Sciatic nerve (tissue), 2 donors: ENCODE results near the gene NAP1L1. TPM values are rescaled to one million over a fixed set of nuclear protein-coding genes. Genes with fewer than 3 reads are reported as not detected.

ENCODE experiments used
- ATAC-seq: fragments of 200-7000 bp; cut with Tn5 transposase; one replicate; pipeline ENCODE4 v1.9.1; 2020; ENCODE audit warnings: mild to moderate bottlenecking, moderate library complexity
- DNase-seq: peaks from one replicate; pipeline ENCODE4 v3.0.0-alpha.2; 2020; ENCODE audit warnings: low spot score
- intact Hi-C: fragments of 100-400 bp; cut with DNase I; formaldehyde crosslinking; loops from one replicate; pipeline ENCODE4 v1.14.2; 2022
- total RNA-seq: library from RNA; stranded (reverse); fragmentation: NEBNext Ultra II Directional; extraction: Animal tissue kit (Norgen Biotek cat#: 25700); gene quantifications from one replicate; pipeline ENCODE4 v1.2.1, GENCODE V29; 2021
- donor health status: DM: no; HTN: no; CAD: no.
- donor health status: DM: no; HTN: no; CAD: no.

NAP1L1 gene
- total RNA-seq, 1 donor from 2014 or later = 425 TPM

DNA sequence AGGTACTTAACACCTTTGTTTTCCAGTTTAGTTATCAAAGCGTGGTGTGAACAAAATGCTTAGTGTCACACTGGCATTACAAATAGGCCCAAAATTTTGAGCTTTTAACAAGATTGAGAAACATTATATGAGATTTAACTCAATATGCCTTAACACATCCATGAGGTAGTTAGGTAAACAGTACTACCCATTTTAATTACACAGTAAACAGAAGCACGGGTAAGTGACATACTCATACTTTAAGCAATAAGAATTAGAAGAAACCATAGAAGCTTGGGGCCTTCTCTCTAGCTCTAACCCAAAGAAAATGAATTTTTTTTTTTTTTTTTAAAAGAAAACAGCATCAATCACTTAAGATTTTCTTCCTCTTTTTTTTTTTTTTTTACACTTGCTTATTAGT is 37.4 kb downstream of the NAP1L1 start:
- intact Hi-C loops = no loop called here
- no peak for ATAC-seq
- no peak for DNase-seq

DNA sequence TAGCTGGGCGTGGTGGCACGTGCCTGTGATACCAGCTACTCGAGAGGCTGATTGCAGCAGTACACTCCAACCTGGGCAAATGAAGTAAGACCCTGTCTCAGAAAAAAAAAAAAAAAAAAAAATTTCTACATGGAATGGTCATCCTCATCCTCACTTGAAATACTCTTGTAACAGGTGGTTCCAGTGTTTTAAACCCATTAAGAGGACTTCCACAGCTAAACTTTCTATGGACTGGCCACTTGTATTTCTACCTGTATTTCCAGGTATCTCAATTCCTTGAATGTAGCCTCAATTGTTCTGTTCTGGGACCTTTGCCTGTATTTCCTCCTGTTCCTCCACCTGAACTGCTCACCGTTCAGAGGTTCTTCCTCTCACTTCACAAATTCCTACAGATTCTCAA is 41.1 kb downstream of the NAP1L1 start:
- DNase-seq = no peak
- ATAC-seq = no peak
- intact Hi-C loops = no loop called here

DNA sequence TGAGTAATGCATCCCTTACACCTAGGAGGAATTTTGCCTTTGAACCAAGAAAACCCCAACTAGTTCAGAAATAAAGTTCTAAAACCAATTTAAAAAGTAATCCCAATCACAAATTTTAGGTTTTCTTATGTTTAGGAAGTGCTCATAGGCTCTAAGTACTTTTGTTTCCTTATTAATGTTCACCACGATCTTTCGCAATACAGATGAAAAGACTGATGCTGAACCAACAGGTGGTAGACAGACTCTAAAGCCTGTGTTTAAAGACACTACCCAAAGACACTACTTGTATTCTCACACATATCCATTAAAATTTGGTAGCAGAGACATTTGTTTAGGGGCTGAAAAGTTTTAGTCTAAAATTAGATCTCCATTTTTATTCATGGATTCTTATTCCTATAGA is 42.3 kb downstream of the NAP1L1 start:
- DNase-seq = no peak
- intact Hi-C loops = no loop called here

DNA sequence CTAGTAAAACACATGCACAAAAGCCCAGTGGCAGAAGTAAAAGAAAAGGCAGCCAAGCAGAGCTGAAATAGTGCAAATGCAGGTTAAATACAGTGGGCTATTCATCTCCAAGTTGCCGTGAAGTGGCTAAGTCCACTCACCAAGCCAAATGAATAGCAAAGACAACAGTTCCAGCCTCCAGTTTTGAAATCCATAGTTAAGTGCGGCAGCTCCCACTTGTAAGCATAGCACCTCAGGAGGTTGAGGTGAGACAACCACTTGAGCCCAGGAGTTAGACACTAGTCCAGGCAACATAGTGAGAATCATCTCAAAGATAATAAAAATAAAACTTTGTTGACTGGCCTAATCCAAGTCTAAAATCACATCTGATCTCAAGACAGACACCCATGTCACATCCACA is 43.1 kb downstream of the NAP1L1 start:
- intact Hi-C loops = no loop called here
- no peak for DNase-seq
- no peak for ATAC-seq

More for the DNA sequence above, 42.3 kb downstream of the NAP1L1 start:
- ATAC-seq = no peak

DNA sequence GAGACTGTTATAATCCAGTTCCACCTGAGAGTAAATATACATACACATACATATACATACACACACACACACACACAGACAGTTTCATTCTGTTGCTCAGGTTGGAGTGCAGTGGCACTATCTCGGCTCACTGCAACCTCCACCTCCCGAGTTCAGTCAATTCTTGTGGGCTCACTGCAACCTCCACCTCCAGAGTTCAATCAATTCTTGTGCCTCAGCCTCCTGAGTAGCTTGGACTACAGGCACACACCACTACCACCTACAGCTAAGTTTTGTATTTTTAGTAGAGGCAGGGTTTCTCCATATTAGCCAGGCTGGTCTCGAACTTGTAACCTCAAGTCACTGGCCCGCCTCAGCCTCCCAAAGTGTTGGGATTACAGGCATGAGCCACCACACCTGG is 44.0 kb downstream of the NAP1L1 start:
- DNase-seq (no peak), ATAC-seq (no peak)
- intact Hi-C loops = no loop called here

DNA sequence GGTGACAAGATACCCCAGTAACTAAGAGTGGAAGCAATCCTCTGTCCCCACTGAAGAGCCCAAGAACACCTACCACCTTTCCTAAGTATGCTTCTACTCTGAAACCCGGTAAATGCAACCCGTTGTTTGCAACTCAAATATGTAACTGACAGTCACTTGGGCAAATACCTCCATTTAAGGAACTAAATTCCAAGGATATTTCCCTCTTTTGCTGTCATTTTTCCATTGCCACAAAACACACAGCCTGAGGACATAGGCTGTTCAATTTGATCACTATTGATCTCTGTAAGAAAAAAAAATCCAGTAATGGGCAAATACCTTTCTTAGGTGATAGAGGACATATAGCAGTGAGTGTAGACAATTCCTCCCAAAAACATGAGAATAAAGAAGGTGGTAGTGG is 46.3 kb downstream of the NAP1L1 start:
- no peak for ATAC-seq
- intact Hi-C loops = loop anchor here (10.0 kb wide), 1 partner anchor 513 kb away; no protein-coding TSS in a partner anchor
- no peak for DNase-seq

DNA sequence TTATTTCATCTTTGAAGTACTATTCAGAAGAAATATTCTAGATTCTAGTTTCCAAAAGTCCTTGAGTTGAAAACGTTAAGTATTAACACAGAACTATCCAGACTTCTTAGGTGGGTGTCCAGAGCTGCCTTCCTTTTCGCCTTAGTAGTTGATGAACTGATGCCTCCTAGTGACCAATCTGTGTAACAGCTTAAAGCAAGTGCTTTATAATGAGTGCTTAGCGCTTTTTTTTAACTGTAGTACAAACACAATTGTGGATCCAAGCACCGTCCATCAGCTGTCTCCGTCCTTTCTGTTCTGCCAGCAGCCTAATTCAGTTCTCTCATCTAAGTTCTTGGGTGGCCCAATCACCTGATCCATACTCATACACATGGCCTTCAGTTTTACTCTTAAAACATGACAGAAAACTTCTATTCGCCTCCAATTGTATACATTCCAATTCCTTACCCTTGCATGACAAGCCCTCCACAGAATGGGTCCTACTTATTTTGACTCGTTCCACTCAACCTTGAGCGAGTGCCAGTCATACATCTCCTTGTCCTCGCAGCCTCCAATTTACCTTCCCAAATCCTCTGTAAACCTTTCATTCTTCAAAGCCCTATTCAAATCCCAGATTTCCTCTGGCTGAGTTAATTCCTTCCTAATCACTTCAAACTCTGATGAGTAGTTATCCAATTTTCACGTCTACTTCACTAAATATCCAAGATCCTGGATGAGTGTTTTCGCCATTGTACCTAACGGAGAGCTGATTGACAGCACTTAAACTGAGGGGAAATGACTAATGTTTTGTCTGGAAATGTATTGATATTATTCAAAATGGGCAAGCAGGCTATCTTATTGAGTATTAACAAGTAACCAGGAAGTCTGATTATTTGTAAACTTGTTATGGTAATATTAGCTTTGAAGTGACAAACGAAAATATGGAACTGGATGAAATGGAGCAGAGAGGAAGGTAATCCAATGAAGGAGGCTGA is 47.1 kb downstream of the NAP1L1 start:
- peak; percentile 82 for ATAC-seq
- intact Hi-C loops = loop anchor here (10.0 kb wide), 1 partner anchor 513 kb away; no protein-coding TSS in a partner anchor
- no peak for DNase-seq

DNA sequence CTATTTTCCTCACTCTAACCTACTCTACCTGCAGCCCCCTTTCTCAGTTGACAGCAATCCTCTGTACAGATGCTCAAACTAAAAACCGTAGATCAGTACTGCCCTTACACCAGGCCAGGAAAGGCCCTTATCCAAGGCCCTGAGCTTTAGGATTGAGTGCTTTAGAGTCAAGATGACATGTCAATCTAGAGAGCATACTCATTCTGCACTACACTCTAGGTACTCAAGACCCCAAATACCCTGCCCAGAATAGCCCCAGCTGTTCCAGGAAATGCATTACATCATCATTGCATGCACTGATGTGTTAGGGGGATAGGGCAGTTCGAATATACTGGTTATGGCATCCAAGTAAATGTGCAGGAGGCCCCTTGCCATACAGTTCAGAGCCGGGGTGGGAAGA is 49.4 kb downstream of the NAP1L1 start:
- ATAC-seq = no peak
- no peak for DNase-seq
- intact Hi-C loops = loop anchor here (10.0 kb wide), 1 partner anchor 510 kb away; no protein-coding TSS in a partner anchor

DNA sequence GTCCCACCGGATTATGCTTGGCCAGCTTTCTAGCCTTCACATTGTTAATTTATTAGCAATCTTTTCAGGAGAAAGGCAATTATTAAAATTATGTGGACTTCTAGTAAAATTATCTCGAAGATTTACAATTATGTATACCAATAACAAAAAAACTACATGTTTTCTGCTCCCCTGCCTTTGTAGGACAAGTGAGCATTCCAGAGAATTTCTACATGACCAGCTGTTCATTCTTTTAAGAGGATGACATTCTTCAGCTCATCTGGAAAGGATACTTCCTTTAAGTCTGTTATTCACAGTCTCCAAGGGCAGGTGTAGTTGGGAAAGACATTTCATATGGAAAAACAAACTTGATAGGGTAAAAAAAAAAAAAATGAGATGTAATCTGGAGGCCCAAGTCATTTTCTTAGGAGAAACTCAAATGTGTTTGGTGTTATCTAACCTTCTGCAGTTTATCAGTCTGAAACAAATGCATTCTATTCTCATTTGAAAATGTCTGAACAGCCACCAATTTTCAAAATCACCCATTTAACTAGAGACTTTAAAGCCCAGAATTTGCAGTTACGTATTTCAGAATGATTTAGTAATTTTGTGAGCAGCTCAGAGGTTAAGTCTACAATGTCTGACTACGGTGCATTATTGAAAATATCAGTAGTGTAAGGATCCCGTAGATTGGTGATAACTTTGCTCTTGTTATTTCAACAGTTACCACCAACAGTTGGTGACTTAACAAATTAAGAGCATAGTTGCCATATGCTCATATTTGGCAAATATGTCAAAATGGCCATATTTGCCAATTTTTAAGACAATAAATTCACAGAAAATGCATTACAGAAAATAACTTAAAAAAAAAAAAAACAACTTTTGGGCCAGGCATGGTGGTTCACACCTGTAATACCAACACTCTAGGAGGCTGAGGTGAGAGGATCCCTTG is 51.1 kb downstream of the NAP1L1 start:
- ATAC-seq (no peak), DNase-seq (no peak)
- intact Hi-C loops = loop anchor here (10.0 kb wide), 1 partner anchor 509 kb away; no protein-coding TSS in a partner anchor

DNA sequence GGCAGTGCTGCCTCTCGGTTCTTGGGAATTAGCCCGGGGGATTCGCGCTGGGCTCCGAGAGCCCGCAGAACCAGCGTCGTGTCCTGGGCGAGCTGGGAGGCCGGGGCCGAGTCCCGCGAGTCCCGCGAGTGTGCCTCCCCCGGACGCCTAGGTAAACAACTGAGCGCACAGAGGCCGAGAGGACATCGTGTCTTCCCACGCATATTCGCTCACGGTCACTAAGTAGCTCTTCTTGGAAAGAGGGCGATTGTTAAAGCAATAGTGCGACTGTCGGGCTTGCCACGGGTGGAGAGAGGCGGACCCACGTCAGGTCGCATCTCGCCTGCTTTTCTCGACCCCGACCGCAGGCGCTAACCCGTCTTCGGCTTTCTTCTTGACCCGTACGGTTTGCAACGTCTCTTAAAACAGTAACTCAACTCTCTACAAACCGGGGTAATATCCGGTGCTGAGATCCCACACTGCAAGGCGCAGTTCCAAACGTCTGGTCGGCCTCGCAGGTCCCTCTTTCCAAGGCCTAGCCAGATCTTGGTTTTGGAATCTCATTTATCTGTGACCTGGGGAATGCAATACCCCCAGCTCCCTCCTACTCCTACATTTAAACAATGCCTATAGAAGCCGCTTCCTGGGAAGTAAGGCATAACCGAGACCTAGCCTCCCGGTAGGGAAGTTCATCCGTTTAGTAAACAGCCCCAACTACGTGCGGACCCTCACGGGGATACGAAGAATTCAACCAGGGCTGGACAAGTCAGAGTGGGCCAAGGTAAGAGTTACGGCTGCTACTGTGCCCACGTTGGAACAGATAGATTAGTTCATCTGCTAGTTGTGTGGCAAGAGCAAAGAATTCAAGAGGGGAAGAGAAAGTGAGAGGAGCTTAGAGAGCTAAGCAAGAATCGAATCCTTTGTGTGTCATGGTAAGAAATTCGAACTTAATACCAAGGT is 52.2 kb downstream of the NAP1L1 start:
- DNase-seq (peak; percentile 70), ATAC-seq (peak; percentile 60)
- intact Hi-C loops = loop anchor here (10.0 kb wide), 1 partner anchor 508 kb away; no protein-coding TSS in a partner anchor

DNA sequence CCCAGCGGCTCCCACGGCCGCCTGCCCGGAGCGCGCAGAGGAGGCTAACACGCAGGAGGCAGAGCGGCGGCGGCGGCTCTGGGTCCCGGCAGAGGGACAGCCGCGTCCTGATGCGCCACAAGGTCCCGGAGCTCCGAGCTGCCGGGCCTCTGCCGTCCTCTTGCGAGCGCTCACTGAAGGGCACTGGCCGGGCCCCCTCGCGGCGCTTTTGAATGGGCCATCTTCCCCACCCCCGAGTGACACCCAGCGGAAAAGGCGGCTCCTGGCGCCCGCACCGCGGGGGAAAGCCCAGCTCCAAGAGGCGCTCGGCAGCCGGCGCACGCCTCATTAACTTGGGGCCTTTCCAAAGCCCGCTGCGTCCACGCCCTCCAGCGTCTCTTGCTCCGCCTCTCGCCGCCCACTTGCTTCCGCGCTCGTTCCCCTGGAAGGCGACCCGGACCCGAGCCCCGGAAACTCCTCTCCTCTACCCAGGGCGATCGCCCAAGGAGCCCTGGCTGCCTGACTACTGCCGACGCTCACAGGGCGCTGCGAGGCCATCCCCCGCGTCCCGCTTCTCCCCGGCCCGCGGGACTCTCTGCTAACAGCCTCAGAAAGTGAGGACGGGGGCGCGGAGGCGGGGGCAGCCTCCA is 53.0 kb downstream of the NAP1L1 start, which contains the start of gene PHLDA1:
Gene PHLDA1 (minus strand): TSS at position 363 of the 629 bp plus-strand sequence.
- DNase-seq (peak; percentile 97), ATAC-seq (peak; percentile 94)
- intact Hi-C loops = loop anchor here (10.0 kb wide), 1 partner anchor 507 kb away; no protein-coding TSS in a partner anchor

DNA sequence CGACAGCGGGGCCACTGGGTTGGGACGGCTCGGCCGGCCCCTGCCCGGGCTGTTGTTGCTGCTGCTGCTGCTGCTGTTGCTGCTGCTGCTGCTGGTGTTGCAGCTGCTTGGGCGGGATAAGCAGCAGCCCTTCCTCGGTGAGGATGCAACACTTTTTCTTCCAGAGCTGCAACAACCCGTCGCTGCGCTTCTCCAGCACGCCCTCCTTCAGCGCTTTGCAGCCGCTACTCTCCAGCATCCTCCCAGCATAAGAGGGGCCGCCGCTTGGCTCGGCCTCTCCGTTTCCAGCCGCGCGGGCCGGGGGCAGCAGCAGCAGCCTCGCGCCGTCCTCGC is 53.4 kb downstream of the NAP1L1 start:
- ATAC-seq (no peak), DNase-seq (no peak)
- intact Hi-C loops = loop anchor here (10.0 kb wide), 1 partner anchor 506 kb away; no protein-coding TSS in a partner anchor

DNA sequence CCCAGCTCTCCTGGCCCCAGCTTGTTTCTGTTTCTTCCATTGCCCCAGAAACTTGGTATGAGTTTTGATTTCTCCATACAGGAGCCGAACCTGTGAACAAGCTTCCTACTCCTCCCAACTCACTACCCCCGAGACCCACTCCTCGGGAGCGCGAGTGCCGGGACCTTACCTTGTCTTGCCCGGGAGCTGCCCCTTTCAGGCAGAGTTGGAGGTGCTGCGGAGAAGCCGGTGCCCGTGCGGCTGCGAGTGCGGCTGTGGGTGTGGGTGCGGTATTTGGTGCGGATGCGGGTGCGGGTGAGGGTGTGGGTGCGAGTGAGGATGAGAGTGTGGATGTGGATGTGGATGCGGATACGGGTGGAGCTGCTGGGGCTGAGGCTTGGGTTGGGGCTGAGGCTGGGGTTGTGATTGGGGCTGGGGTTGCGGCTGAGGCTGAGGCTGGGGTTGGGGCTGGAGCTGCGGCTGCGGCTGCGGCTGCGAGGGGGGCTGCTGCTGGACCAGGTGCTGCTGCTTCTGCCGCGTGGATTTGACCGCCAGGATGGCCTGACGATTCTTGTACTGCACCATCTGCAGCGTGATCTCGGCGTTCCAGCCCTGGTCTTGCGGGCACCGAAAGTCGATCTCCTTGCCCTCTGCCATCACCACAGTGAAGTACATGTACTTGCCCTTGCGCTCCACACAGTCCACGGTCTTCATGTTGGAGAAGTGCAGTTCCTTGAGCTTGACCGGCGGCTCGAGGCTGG is 54.0 kb downstream of the NAP1L1 start:
- ATAC-seq (peak; percentile 7), DNase-seq (peak; percentile 67)
- intact Hi-C loops = loop anchor here (10.0 kb wide), 1 partner anchor 506 kb away; no protein-coding TSS in a partner anchor

DNA sequence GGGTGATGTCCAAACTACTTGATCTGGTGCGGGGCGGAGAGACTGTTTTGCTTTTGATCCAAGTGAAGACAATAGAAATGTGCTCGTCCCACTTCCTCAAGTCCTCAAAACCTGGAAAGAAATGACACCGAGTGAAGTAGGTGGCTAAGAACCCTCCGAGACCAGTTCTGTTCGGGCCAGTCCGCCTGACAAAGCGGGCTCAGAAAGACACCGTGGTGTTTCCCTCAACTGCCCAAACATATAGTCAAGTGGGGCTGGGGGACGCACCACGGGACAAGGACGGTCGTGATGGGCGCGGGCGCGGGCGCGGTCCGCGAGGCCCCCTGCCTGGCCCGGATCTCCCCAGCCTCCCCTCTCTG is 54.5 kb downstream of the NAP1L1 start:
- intact Hi-C loops = loop anchor here (10.0 kb wide), 1 partner anchor 505 kb away; no protein-coding TSS in a partner anchor
- ATAC-seq (no peak), DNase-seq (no peak)

DNA sequence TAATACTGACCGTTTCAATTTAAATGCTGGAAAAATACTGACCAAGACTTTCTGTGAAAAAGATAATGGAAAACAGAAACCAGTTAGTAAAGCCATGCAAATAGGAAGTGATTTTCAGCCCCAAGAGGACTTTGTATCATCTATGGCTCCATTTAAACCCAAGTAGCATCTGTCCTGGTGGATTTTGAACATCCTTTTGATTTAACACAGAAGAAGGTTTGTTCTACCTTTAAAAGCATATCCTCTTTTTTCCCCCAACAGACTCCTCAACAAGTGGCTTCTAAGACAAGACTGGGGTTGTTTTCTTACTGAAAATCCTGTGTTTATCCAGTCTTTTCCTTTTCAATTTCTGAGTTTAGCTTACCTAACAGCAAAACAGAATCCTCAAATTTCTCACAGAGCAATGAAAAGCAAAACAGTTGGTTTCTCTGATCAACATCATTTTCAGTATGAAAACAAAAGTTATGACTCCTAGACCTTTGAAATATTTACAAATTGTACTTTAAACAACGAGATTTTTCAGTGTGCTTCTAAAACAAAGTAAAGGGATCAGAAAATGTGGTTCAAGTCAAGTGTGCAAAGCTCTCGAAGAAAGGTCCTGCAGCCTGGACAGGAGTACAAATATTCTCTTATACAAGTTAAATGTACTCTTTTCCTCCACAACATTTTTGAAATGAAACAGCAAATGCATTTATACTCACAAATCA is 55.8 kb downstream of the NAP1L1 start:
- intact Hi-C loops = no loop called here
- DNase-seq = no peak
- ATAC-seq = no peak

DNA sequence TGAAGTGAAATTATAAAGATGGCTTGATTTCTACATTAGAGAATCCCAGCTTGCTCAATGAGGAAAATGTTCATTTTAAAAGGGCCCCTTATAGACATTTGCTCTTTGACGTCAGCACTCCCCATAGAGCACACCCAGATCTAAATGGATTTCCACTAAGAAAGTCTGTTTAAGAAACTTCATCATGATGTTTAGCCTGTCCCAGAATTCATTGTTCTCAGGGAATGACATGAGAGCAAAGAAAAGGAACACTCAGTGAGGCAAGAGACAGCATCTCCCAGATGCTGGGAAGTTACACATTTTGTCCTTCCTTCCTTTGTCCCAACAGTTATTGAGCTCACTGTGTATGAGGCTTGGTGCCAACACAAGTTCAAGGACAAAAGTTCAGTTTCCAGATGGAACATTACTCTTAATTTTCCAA is 57.8 kb downstream of the NAP1L1 start:
- DNase-seq = no peak
- ATAC-seq = peak; percentile 40
- intact Hi-C loops = no loop called here
